Measurements from ENCODE around the gene STEAP2.

Gene STEAP2

GRCh38 chr7:90270431-90271178 lies 59.1 kb downstream of the STEAP2 start:
- no peak for DNase-seq (ENCODE audit: low spot score)

GRCh38 chr7:90271753-90272152 lies 60.2 kb downstream of the STEAP2 start:
- DNase-seq (ENCODE audit: low spot score): no peak

- DNase-seq (ENCODE audit: low spot score): no peak
These were observed 60.7 kb downstream of the STEAP2 start for GRCh38 chr7:90272242-90272641.

- no peak for DNase-seq (ENCODE audit: low spot score)
These were observed 62.6 kb downstream of the STEAP2 start for GRCh38 chr7:90274161-90274560.

GRCh38 chr7:90276033-90276728 lies 64.6 kb downstream of the STEAP2 start:
- no peak for DNase-seq (ENCODE audit: low spot score)

Small RNA genes lying within 50 kb of the gene (small RNA-seq; reads per million reads assigned to genes)
- gene RF00019: 0 reads per million in 2 experiments

All from SK-N-DZ (cell line).